A549 (cell line): ENCODE measurements around the gene TPCN1. TPM values are rescaled to one million over a fixed set of nuclear protein-coding genes. Genes with fewer than 3 reads are reported as not detected.
A peak's percentile ranks its signal among the peaks of the same experiment; 100 is the strongest.

ENCODE experiments used
- ATAC-seq, 2 experiments: fragments of 200-7000 bp in 1 of 2; fragments of >200 bp in 1 of 2; cut with Nextera tagmentation in 1 of 2; cut with Tn5 transposase in 1 of 2; 3 replicates each; pipeline versions ENCODE4 v1.8.0 to v1.9.1; 2018 to 2020; ENCODE audit warnings: mild to moderate bottlenecking in 1 of 2, moderate library complexity in 1 of 2
- CTCF ChIA-PET: fragments of 300-600 bp; sonication (Branson Sonifier 250); formaldehyde crosslinking; extraction: SDS; loops from one replicate; lab custom pipeline; 2021; ENCODE audit warnings: antibody characterized with exemption, inconsistent platforms; lab: Yijun Ruan, JAX
- POLR2A ChIA-PET: fragments of 350-600 bp; formaldehyde crosslinking; extraction: SDS; loops from one replicate; lab custom pipeline; 2021; ENCODE audit warnings: antibody characterized with exemption, inconsistent platforms; lab: Yijun Ruan, JAX
- DNase-seq, 2 experiments: peaks; one replicate each; pipeline versions ENCODE4 v3.0.0 to v3.0.0-alpha.2; 2011 to 2016; ENCODE audit warnings: low read depth in 1 of 2, low spot score in 1 of 2
- FAIRE-seq: peaks from 2 replicates; lab custom pipeline; 2011; peaks lifted over from hg19 to GRCh38; lab: Jason Lieb, UNC
- H3K27ac ChIP-seq, 2 experiments: fragments of >200 bp; sonication (Bioruptor Twin); formaldehyde crosslinking; 3 replicates each; pipeline ENCODE4 v1.5.1; 2016 to 2017
- H3K4me1 ChIP-seq: fragments of >200 bp; sonication (Bioruptor Twin); formaldehyde crosslinking; 3 replicates; pipeline ENCODE4 v1.6.1; 2016
- H3K4me2 ChIP-seq: fragments of >200 bp; sonication (Bioruptor Twin); formaldehyde crosslinking; 3 replicates; pipeline ENCODE4 v1.6.1; 2016
- H3K4me3 ChIP-seq: fragments of >200 bp; sonication (Bioruptor Twin); formaldehyde crosslinking; 3 replicates; pipeline ENCODE4 v1.5.1; 2016
- H3K9me3 ChIP-seq: fragments of >200 bp; sonication (Bioruptor Twin); formaldehyde crosslinking; 3 replicates; pipeline ENCODE4 v1.6.1; 2016
- CBX2 ChIP-seq: fragments of 200-600 bp; sonication (generic); IDR thresholded peaks from 2 replicates; pipeline ENCODE4 v1.6.1; 2016; ENCODE audit warnings: low read depth, mild to moderate bottlenecking, borderline replicate concordance
- CEBPB ChIP-seq, 2 experiments: fragments of >200 bp in 1 of 2; sonication (Bioruptor Twin) in 1 of 2; formaldehyde crosslinking in 1 of 2; IDR thresholded peaks; 2 replicates each; pipeline ENCODE4 v1.6.1; 2012 to 2016
- FOSB ChIP-seq: fragments of 250-450 bp; sonication (Bioruptor Pico); IDR thresholded peaks from 2 replicates; pipeline ENCODE4 v1.5.0; 2020; ENCODE audit warnings: mild to moderate bottlenecking, moderate library complexity
- FOSL2 ChIP-seq, 2 experiments: fragments of 450-650 bp in 1 of 2; fragments of >200 bp in 1 of 2; sonication (Bioruptor Twin) in 1 of 2; formaldehyde crosslinking; IDR thresholded peaks; 2 replicates each; pipeline versions ENCODE4 v1.5.0 to v1.6.1; 2016 to 2020; ENCODE audit warnings: mild to moderate bottlenecking in 1 of 2, moderate library complexity in 1 of 2
- HES2 ChIP-seq: fragments of >200 bp; sonication (Bioruptor Twin); formaldehyde crosslinking; IDR thresholded peaks from 2 replicates; pipeline ENCODE4 v1.6.1; 2016
- HOXA7 ChIP-seq: fragments of 250-450 bp; sonication (Bioruptor Pico); IDR thresholded peaks from 2 replicates; pipeline ENCODE4 v1.5.0; 2020; ENCODE audit warnings: mild to moderate bottlenecking, moderate library complexity
- KDM5A ChIP-seq: fragments of 200-600 bp; sonication (generic); IDR thresholded peaks from 2 replicates; pipeline ENCODE4 v1.6.1; 2016; ENCODE audit warnings: antibody characterized with exemption, mild to moderate bottlenecking
- MAFK ChIP-seq: fragments of 450-650 bp; IDR thresholded peaks from 2 replicates; pipeline ENCODE4 v1.6.1; 2014; ENCODE audit not compliant: partially characterized antibody
- MAX ChIP-seq: IDR thresholded peaks from 2 replicates; pipeline ENCODE4 v1.6.1; 2012
- MAZ ChIP-seq: fragments of 150-350 bp; IDR thresholded peaks from 2 replicates; pipeline ENCODE4 v1.6.1; 2014; ENCODE audit warnings: antibody characterized with exemption, low read depth, low read length, borderline replicate concordance
- MYC ChIP-seq: IDR thresholded peaks from 2 replicates; pipeline ENCODE4 v1.6.1; 2012; ENCODE audit warnings: mild to moderate bottlenecking, inconsistent platforms, low read length, improper control_type of control experiment, borderline replicate concordance
- NFE2L2 ChIP-seq: fragments of 150-350 bp; conservative IDR thresholded peaks from 2 replicates; pipeline ENCODE4 v1.6.1; 2014; ENCODE audit warnings: low read length
- NPAS2 ChIP-seq: fragments of 250-450 bp; sonication (Bioruptor Pico); IDR thresholded peaks from 2 replicates; pipeline ENCODE4 v1.8.0; 2022; ENCODE audit warnings: mild to moderate bottlenecking, moderate library complexity, borderline replicate concordance
- NR3C1 ChIP-seq: fragments of >200 bp; sonication (Bioruptor Twin); formaldehyde crosslinking; IDR thresholded peaks from 3 replicates; pipeline ENCODE4 v1.6.1; 2017
- POLR2AphosphoS2 ChIP-seq: conservative IDR thresholded peaks from 2 replicates; pipeline ENCODE4 v1.6.1; 2012; ENCODE audit warnings: low read length, improper control_type of control experiment, inconsistent platforms
- RNF2 ChIP-seq: fragments of 200-600 bp; sonication (generic); IDR thresholded peaks from 2 replicates; pipeline ENCODE4 v1.6.1; 2016; ENCODE audit warnings: low read depth, mild to moderate bottlenecking, antibody characterized with exemption, moderate library complexity, borderline replicate concordance
- TFCP2L1 ChIP-seq: fragments of 250-450 bp; sonication (Bioruptor Pico); IDR thresholded peaks from 2 replicates; pipeline ENCODE4 v1.5.0; 2021; ENCODE audit warnings: mild to moderate bottlenecking
- ZC3H11A ChIP-seq: fragments of 450-650 bp; IDR thresholded peaks from 2 replicates; pipeline ENCODE4 v1.6.1; 2014; ENCODE audit warnings: antibody characterized with exemption, mild to moderate bottlenecking
- ZSCAN20 ChIP-seq: fragments of 250-450 bp; sonication (Bioruptor Pico); IDR thresholded peaks from 2 replicates; pipeline ENCODE4 v1.8.0; 2022; ENCODE audit warnings: mild to moderate bottlenecking, moderate library complexity
- WGBS: methylation state at CpG from one replicate; pipeline ENCODE4 v1.1.6; 2017; ENCODE audit errors: missing lambda C conversion rate; 5-methylcytosine and 5-hydroxymethylcytosine counted together
- polyA plus RNA-seq, 4 experiments: library from polyadenylated mRNA; depleted of rRNA in 3 of 4; stranded (reverse); fragments of >200 nt; fragmentation: RNase III in 1 of 4; extraction: RNeasy Plus Mini Kit Qiagen cat#74134 plus additional on column Dnase treatment in 1 of 4; gene quantifications; 2 replicates in 3 of 4; 3 replicates in 1 of 4; pipeline ENCODE4 v1.2.3, GENCODE V29; 2011 to 2017
- TF ChIP-seq, protein P1 (sequence below): IDR thresholded peaks from 2 replicates; pipeline ENCODE4 v1.6.1; 2012; ENCODE audit warnings: low read depth, borderline replicate concordance
- TF ChIP-seq, protein P2 (sequence below): fragments of 450-650 bp; IDR thresholded peaks from 2 replicates; pipeline ENCODE4 v1.6.1; 2014; ENCODE audit warnings: antibody characterized with exemption

TPCN1 gene
- polyA plus RNA-seq, 2 of the 4 experiments (the other 2 are of a cell fraction), result 21.9 to 24.1 TPM

DNA sequence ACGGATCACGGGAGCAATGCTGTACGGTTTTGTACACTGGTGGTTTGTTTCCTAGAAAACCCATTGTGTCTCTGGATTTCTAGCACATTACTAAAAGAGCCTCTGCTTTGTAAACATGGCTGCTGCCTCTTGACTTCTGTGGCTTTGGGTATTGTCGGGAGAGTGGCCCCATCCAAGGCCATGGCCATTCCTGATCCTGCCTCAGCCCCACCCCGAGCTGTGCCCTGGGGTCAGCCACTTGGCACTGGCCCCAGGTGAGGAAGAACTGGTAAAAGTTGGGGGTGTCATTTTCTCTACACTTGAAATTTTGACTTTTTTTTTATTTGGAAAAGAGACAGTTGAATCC lies 77.2 kb downstream of the TPCN1 start (continued):
- TF ChIP-seq, protein P1, sequence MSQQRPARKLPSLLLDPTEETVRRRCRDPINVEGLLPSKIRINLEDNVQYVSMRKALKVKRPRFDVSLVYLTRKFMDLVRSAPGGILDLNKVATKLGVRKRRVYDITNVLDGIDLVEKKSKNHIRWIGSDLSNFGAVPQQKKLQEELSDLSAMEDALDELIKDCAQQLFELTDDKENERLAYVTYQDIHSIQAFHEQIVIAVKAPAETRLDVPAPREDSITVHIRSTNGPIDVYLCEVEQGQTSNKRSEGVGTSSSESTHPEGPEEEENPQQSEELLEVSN, result no peak
- TF ChIP-seq NFE2L2 (no peak), POLR2AphosphoS2 (no peak), TFCP2L1 (no peak), KDM5A (no peak)
- TF ChIP-seq, protein P2, sequence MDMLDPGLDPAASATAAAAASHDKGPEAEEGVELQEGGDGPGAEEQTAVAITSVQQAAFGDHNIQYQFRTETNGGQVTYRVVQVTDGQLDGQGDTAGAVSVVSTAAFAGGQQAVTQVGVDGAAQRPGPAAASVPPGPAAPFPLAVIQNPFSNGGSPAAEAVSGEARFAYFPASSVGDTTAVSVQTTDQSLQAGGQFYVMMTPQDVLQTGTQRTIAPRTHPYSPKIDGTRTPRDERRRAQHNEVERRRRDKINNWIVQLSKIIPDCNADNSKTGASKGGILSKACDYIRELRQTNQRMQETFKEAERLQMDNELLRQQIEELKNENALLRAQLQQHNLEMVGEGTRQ, result no peak

DNA sequence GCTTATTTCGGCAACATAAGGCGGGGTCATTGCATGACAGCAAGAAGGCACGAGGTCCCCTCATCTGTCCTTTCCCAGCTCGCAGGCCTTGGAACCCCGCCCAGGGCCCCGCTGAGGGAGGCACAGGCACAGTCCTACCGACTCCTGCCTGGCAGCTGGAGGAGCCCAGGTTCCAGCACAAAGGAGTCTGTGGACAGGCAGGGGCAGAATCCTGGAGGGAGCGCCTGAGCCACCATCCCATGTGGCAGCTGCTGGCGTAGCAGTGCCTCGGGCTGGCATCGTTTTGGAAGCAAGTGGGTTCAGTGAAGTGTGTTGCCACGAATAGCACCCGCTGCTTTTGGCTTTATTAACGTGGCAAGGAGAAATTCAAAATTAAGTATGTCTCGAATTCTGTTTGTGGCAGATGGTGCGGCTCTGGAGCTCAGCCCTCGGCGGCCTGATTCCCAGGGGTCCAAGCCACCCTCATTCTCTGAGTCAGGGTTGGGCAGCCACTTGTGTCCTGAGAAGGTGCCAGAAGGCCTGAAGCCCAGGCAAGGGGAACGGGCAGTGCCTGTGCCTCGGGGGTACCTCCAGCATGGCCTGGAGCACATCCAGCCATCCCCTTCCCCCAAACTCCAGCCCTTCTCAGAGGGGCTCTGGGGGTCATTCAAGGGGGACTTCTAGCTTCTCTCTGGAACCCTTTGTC lies 77.7 kb downstream of the TPCN1 start:
- H3K27ac ChIP-seq, result peak overlapping the region; percentile 75 to 89
- peak overlapping the region; percentile 71 for H3K4me2 ChIP-seq
- ATAC-seq (peak in 1 of 2 experiments; percentile 12; a peak in 1 of 6 replicates), DNase-seq (no peak), FAIRE-seq (no peak)
- POLR2A ChIA-PET, result interaction anchor here (0.6 to 1.9 kb wide), 2 partner anchors 77 to 87 kb away, joined by 3 to 7 read pairs; partner anchors contain the start of gene TPCN1
- TF ChIP-seq, protein P2, result no peak
- TF ChIP-seq ZC3H11A (no peak), HOXA7 (CRISPR knock-in tag) (no peak), CBX2 (no peak), NPAS2 (CRISPR knock-in tag) (no peak), CEBPB (IDR thresholded peaks at IDR 0.05) (no peak), MAZ (no peak), HES2 (no peak)
- 94% methylated on average over 16 of the region's 20 CpGs for WGBS
- no peaks in the 10 kb centered on the region for H3K9me3 ChIP-seq
- H3K4me1 ChIP-seq, result peaks cover 21% of the 10 kb centered on the region
- CTCF ChIA-PET, result interaction anchor here (0.6 to 1.9 kb wide), 8 partner anchors 11 to 1473 kb away, joined by 3 to 4 read pairs (median 3); no protein-coding TSS in a partner anchor
- no peak overlapping the region for H3K4me3 ChIP-seq

- CTCF ChIA-PET, result interaction anchor here (0.6 to 1.3 kb wide), 2 partner anchors 103 to 148 kb away, joined by 3 to 4 read pairs; no protein-coding TSS in a partner anchor
- no peaks in the 10 kb centered on the region for H3K9me3 ChIP-seq
- H3K4me1 ChIP-seq, result peaks cover 21% of the 10 kb centered on the region
- peak; percentile 36 for FAIRE-seq
- POLR2A ChIA-PET, result interaction anchor here (1.9 kb wide), 1 partner anchor 78 kb away, joined by 7 read pairs; the partner anchor contains the start of gene TPCN1
- TF ChIP-seq KDM5A, result no peak
- TF ChIP-seq FOSL2 (IDR thresholded peaks at IDR 0.05), result peak; percentile 6; the same call in 1 of the 2 replicates
- TF ChIP-seq FOSL2 (CRISPR knock-in tag; IDR thresholded peaks at IDR 0.05), result peak; percentile 67
- TF ChIP-seq, protein P1, result peak; percentile 58
- TF ChIP-seq MAFK, result peak; percentile 90
- TF ChIP-seq FOSB, result no peak
- TF ChIP-seq MAX, result peak; percentile 63; the same call in 1 of the 2 replicates
- no peak for TF ChIP-seq NR3C1
- no peak for TF ChIP-seq ZSCAN20 (CRISPR knock-in tag)
- TF ChIP-seq, protein P2, result 0 out of 2 replicates have a peak, but pooled peaks have one; percentile 28
- no peak for TF ChIP-seq RNF2
- TF ChIP-seq MYC, result no peak
- WGBS, result 25% methylated on average over 11 of the region's 14 CpGs
- H3K27ac ChIP-seq, result peak overlapping the region; percentile 75 to 89
- peak overlapping the region; percentile 71 for H3K4me2 ChIP-seq
- H3K4me3 ChIP-seq, result no peak overlapping the region
- DNase-seq, result peak; percentile 80 to 93
- ATAC-seq, result peak; percentile 80 to 81
Measured at GRCh38 chr12:113299619-113300237, 78.5 kb downstream of the TPCN1 start.
